GM21825 (cell line): ENCODE data around the gene DNAH6.
"Not testable (repeated sequence)": the region's sequence is repeated elsewhere in the genome, so short reads cannot be mapped to it uniquely, and the experiment has no call there.

ENCODE experiments used
- ATAC-seq: cut with Tn5 transposase; IDR thresholded peaks from one replicate; pipeline ENCODE4 v1.9.1; 2021; ENCODE audit warnings: mild to moderate bottlenecking, moderate library complexity; ENCODE audit not compliant: unreplicated experiment

The DNAH6 gene

GRCh38 chr2:84516234-84516986, at the start of gene DNAH6:
Gene DNAH6, plus strand, starts transcription at chr2:84516498. Its CDS starts 1,329 bp downstream, at chr2:84517827.
- ATAC-seq: peak; percentile 99

- ATAC-seq: no peak
These were observed 48.9 kb upstream of the DNAH6 start for GRCh38 chr2:84467389-84467788.

- ATAC-seq: not testable (repeated sequence)
These were observed 43.9 kb upstream of the DNAH6 start for GRCh38 chr2:84472423-84472822.

GRCh38 chr2:84472856-84473565, 43.3 kb upstream of the DNAH6 start:
- no peak for ATAC-seq

GRCh38 chr2:84474176-84474575, 42.1 kb upstream of the DNAH6 start:
- no peak for ATAC-seq

GRCh38 chr2:84477886-84478285, 38.4 kb upstream of the DNAH6 start:
- ATAC-seq: no peak

GRCh38 chr2:84478867-84479266, 37.4 kb upstream of the DNAH6 start:
- ATAC-seq: no peak

GRCh38 chr2:84481702-84482101, 34.6 kb upstream of the DNAH6 start:
- ATAC-seq: no peak

GRCh38 chr2:84482603-84483002, 33.7 kb upstream of the DNAH6 start:
- ATAC-seq: no peak

- no peak for ATAC-seq
These were observed 33.0 kb upstream of the DNAH6 start for GRCh38 chr2:84483320-84483719.

- ATAC-seq: no peak
These were observed 29.7 kb upstream of the DNAH6 start for GRCh38 chr2:84486441-84487115.

GRCh38 chr2:84487298-84487996, 28.9 kb upstream of the DNAH6 start:
- no peak for ATAC-seq

GRCh38 chr2:84491256-84491655, 25.0 kb upstream of the DNAH6 start:
- no peak for ATAC-seq

- no peak for ATAC-seq
These were observed 24.6 kb upstream of the DNAH6 start for GRCh38 chr2:84491741-84492140.

GRCh38 chr2:84492571-84492970, 23.7 kb upstream of the DNAH6 start:
- no peak for ATAC-seq

GRCh38 chr2:84493514-84493913, 22.8 kb upstream of the DNAH6 start:
- no peak for ATAC-seq

- ATAC-seq: no peak
These were observed 22.2 kb upstream of the DNAH6 start for GRCh38 chr2:84494070-84494469.

- ATAC-seq: peak; percentile 73
These were observed 20.7 kb upstream of the DNAH6 start for GRCh38 chr2:84495539-84496146.

GRCh38 chr2:84496386-84496785, 19.9 kb upstream of the DNAH6 start:
- ATAC-seq: no peak

GRCh38 chr2:84497285-84497684, 19.0 kb upstream of the DNAH6 start:
- no peak for ATAC-seq
